MM.1S (cell line): ENCODE data around the gene KAT6B.

Source experiments
- DNase-seq: peaks from one replicate; pipeline ENCODE4 v3.0.0-alpha.2; 2015
- H2AFZ ChIP-seq: fragments of 300-600 bp; sonication (generic); 2 replicates; pipeline ENCODE4 v1.6.0; 2016; ENCODE audit warnings: antibody characterized with exemption, low read length
- H3F3A ChIP-seq: fragments of 300-600 bp; sonication (generic); 2 replicates; pipeline ENCODE4 v1.6.1; 2016; ENCODE audit warnings: mild to moderate bottlenecking, antibody characterized with exemption, low read length, moderate library complexity, mixed read lengths; ENCODE audit not compliant: insufficient read depth
- H3K27ac ChIP-seq: fragments of 300-600 bp; sonication (generic); 2 replicates; pipeline ENCODE4 v1.5.1; 2016; ENCODE audit warnings: mild to moderate bottlenecking, low read length
- H3K27me3 ChIP-seq: fragments of 300-600 bp; sonication (generic); replicated peaks from 2 replicates; pipeline ENCODE4 v1.6.0; 2016; ENCODE audit warnings: low read length; ENCODE audit not compliant: insufficient read depth
- H3K36me3 ChIP-seq: fragments of 300-600 bp; sonication (generic); replicated peaks from 2 replicates; pipeline ENCODE4 v1.6.1; 2016; ENCODE audit warnings: mild to moderate bottlenecking, low read length, mixed read lengths; ENCODE audit not compliant: insufficient read depth
- H3K4me1 ChIP-seq: fragments of 300-600 bp; sonication (generic); 2 replicates; pipeline ENCODE4 v1.6.1; 2016; ENCODE audit warnings: low read length, mixed read lengths
- H3K4me2 ChIP-seq: fragments of 300-600 bp; sonication (generic); 2 replicates; pipeline ENCODE4 v1.6.0; 2016; ENCODE audit warnings: low read depth, low read length
- H3K4me3 ChIP-seq: fragments of 300-600 bp; sonication (generic); 2 replicates; pipeline ENCODE4 v1.5.1; 2016; ENCODE audit warnings: low read length, mixed read lengths
- H3K79me2 ChIP-seq: fragments of 300-600 bp; sonication (generic); 2 replicates; pipeline ENCODE4 v1.6.1; 2016; ENCODE audit warnings: mixed run types, low read length, mixed read lengths
- H3K9ac ChIP-seq: fragments of 300-600 bp; sonication (generic); 2 replicates; pipeline ENCODE4 v1.6.1; 2016; ENCODE audit warnings: low read length, mixed read lengths
- H3K9me2 ChIP-seq: fragments of 300-600 bp; sonication (generic); replicated peaks from 2 replicates; pipeline ENCODE4 v1.6.1; 2016; ENCODE audit warnings: mild to moderate bottlenecking, low read length, mixed read lengths; ENCODE audit not compliant: insufficient read depth
- H3K9me3 ChIP-seq: fragments of 300-600 bp; sonication (generic); replicated peaks from 2 replicates; pipeline ENCODE4 v1.6.1; 2016; ENCODE audit warnings: mild to moderate bottlenecking, low read length, mixed read lengths; ENCODE audit not compliant: insufficient read depth
- H4K20me1 ChIP-seq: fragments of 300-600 bp; sonication (generic); 2 replicates; pipeline ENCODE4 v1.6.1; 2016; ENCODE audit warnings: mild to moderate bottlenecking, low read length, moderate library complexity, mixed read lengths; ENCODE audit not compliant: insufficient read depth
- CTCF ChIP-seq: fragments of 300-600 bp; sonication (generic); IDR thresholded peaks from 2 replicates; pipeline ENCODE4 v1.5.1; 2016; ENCODE audit warnings: antibody characterized with exemption, low read length, mixed read lengths
- EZH2 ChIP-seq: fragments of 300-600 bp; sonication (generic); optimal IDR thresholded peaks from 2 replicates; pipeline ENCODE3; 2017; ENCODE audit warnings: low read depth, mild to moderate bottlenecking, antibody characterized with exemption, low read length, mixed read lengths
- EZH2phosphoT487 ChIP-seq: fragments of 300-600 bp; sonication (generic); IDR thresholded peaks from 2 replicates; pipeline ENCODE4 v1.6.1; 2018; ENCODE audit warnings: antibody characterized with exemption, low read length

KAT6B gene

GRCh38 chr10:75034714-75035258 lies 208.4 kb downstream of the KAT6B start:
- Histone ChIP-seq H3K27ac (no peak overlapping the region), H3K79me2 (no peaks in the 10 kb centered on the region), H3K4me1 (no peaks in the 10 kb centered on the region), H3K27me3 (no peaks in the 10 kb centered on the region), H3K4me2 (no peak overlapping the region), H3K4me3 (no peak overlapping the region), H3F3A (no peaks in the 10 kb centered on the region), H3K36me3 (no peaks in the 10 kb centered on the region; the same call in none of the 2 replicates), H3K9me2 (no peaks in the 10 kb centered on the region), H4K20me1 (no peaks in the 10 kb centered on the region), H2AFZ (no peak overlapping the region), H3K9ac (no peak overlapping the region), H3K9me3 (no peaks in the 10 kb centered on the region)
- no peak for TF ChIP-seq EZH2
- TF ChIP-seq CTCF = no peak
- no peak for TF ChIP-seq EZH2phosphoT487
- no peak for DNase-seq

GRCh38 chr10:75035975-75036708 lies 209.7 kb downstream of the KAT6B start:
- H3K9me2 ChIP-seq = no peaks in the 10 kb centered on the region
- TF ChIP-seq EZH2 = no peak
- TF ChIP-seq EZH2phosphoT487 = no peak
- no peak for TF ChIP-seq CTCF
- no peak overlapping the region for H2AFZ ChIP-seq
- H3K36me3 ChIP-seq = no peaks in the 10 kb centered on the region; the same call in 1 of the 2 replicates
- H4K20me1 ChIP-seq = no peaks in the 10 kb centered on the region
- H3K9me3 ChIP-seq = no peaks in the 10 kb centered on the region
- no peak overlapping the region for H3K4me2 ChIP-seq
- no peak overlapping the region for H3K9ac ChIP-seq
- H3F3A ChIP-seq = no peaks in the 10 kb centered on the region
- no peaks in the 10 kb centered on the region for H3K4me1 ChIP-seq
- H3K27ac ChIP-seq = no peak overlapping the region
- no peaks in the 10 kb centered on the region for H3K79me2 ChIP-seq
- DNase-seq = no peak
- no peak overlapping the region for H3K4me3 ChIP-seq
- no peaks in the 10 kb centered on the region for H3K27me3 ChIP-seq

- TF ChIP-seq EZH2phosphoT487 (no peak), EZH2 (no peak), CTCF (no peak)
- no peaks in the 10 kb centered on the region for H3K36me3 ChIP-seq
- no peaks in the 10 kb centered on the region for H3K9me2 ChIP-seq
- no peak overlapping the region for H3K4me2 ChIP-seq
- H4K20me1 ChIP-seq = no peaks in the 10 kb centered on the region
- no peaks in the 10 kb centered on the region for H3K27me3 ChIP-seq
- no peak overlapping the region for H3K27ac ChIP-seq
- no peak overlapping the region for H3K4me3 ChIP-seq
- no peak overlapping the region for H2AFZ ChIP-seq
- H3F3A ChIP-seq = no peaks in the 10 kb centered on the region
- DNase-seq = no peak
- H3K79me2 ChIP-seq = no peaks in the 10 kb centered on the region
- H3K4me1 ChIP-seq = no peaks in the 10 kb centered on the region
- H3K9me3 ChIP-seq = no peaks in the 10 kb centered on the region
- H3K9ac ChIP-seq = no peak overlapping the region
These were observed 211.1 kb downstream of the KAT6B start for GRCh38 chr10:75037171-75038153.
